Transverse colon (tissue), 4 donors: ENCODE results near the gene RRP1.

ENCODE experiments used
- EP300 ChIP-seq: sonication (generic); formaldehyde crosslinking; IDR thresholded peaks from one replicate; pipeline ENCODE4 v1.6.1; 2017; ENCODE audit warnings: antibody characterized with exemption, low read depth
- POLR2A ChIP-seq: fragments of 450-650 bp; IDR thresholded peaks from one replicate; pipeline ENCODE4 v1.6.1; 2016; ENCODE audit warnings: antibody characterized with exemption, mild to moderate bottlenecking, moderate library complexity
- POLR2AphosphoS5 ChIP-seq, 3 donors: sonication (generic); formaldehyde crosslinking; IDR thresholded peaks; one replicate each; pipeline ENCODE4 v1.6.1; 2016; ENCODE audit warnings: antibody characterized with exemption in 3 of 3
- TF ChIP-seq, protein P1 (sequence below), 5 experiments: fragments of 200-600 bp in 3 of 5; fragments of 450-650 bp in 2 of 5; sonication (generic) in 3 of 5; IDR thresholded peaks; 1 replicate in 2 of 5; 2 replicates in 3 of 5; pipeline ENCODE4 v1.5.1; 2016 to 2017; ENCODE audit warnings: antibody characterized with exemption in 5 of 5, inconsistent platforms in 3 of 5, mild to moderate bottlenecking in 2 of 5, moderate library complexity in 1 of 5

DNA sequence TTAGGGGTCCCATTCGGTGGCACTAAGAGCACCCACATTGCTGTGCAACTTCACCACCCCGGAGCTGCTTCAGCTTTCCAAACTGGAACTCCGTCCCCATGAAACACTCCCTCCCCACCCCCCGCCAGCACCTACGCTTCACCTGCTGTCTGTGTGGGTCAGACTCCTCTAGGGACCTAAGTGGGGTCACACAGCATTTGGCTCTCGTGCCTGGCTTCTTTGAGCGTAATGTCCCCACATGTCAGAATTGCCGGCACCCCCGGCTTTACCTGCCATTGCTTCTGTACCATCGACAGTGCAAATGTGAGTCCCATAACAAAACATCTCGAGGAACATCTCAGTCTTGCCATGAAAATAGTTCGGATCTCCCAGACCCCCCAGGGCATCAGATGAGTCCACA lies 39.8 kb downstream of the RRP1 start:
- TF ChIP-seq, protein P1, sequence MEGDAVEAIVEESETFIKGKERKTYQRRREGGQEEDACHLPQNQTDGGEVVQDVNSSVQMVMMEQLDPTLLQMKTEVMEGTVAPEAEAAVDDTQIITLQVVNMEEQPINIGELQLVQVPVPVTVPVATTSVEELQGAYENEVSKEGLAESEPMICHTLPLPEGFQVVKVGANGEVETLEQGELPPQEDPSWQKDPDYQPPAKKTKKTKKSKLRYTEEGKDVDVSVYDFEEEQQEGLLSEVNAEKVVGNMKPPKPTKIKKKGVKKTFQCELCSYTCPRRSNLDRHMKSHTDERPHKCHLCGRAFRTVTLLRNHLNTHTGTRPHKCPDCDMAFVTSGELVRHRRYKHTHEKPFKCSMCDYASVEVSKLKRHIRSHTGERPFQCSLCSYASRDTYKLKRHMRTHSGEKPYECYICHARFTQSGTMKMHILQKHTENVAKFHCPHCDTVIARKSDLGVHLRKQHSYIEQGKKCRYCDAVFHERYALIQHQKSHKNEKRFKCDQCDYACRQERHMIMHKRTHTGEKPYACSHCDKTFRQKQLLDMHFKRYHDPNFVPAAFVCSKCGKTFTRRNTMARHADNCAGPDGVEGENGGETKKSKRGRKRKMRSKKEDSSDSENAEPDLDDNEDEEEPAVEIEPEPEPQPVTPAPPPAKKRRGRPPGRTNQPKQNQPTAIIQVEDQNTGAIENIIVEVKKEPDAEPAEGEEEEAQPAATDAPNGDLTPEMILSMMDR (IDR thresholded peaks at IDR 0.05) = no peak
- no peak for TF ChIP-seq POLR2AphosphoS5 (IDR thresholded peaks at IDR 0.05)
- no peak for TF ChIP-seq EP300
- no peak for TF ChIP-seq POLR2A
